PFSK-1 (cell line): ENCODE data around the gene APOBR.

Source experiments
- FOXP2 ChIP-seq: optimal IDR thresholded peaks from 2 replicates; pipeline ENCODE3; 2011; ENCODE audit warnings: borderline replicate concordance, control low read depth, inconsistent platforms; ENCODE audit not compliant: insufficient read depth; ENCODE audit errors: extremely low read length, extremely low read depth
- POLR2AphosphoS5 ChIP-seq: IDR thresholded peaks from 2 replicates; pipeline ENCODE4 v1.6.1; 2012; ENCODE audit warnings: low read depth, mild to moderate bottlenecking, control low read depth, low read length, moderate library complexity
- SIN3A ChIP-seq: IDR thresholded peaks from 2 replicates; pipeline ENCODE4 v1.6.1; 2012; ENCODE audit warnings: mild to moderate bottlenecking, low read length, moderate library complexity, borderline replicate concordance; ENCODE audit not compliant: insufficient read depth
- TAF1 ChIP-seq: IDR thresholded peaks from 2 replicates; pipeline ENCODE4 v1.6.1; 2012; ENCODE audit warnings: low read length, control low read depth, borderline replicate concordance; ENCODE audit not compliant: insufficient read depth
- TF ChIP-seq, protein P1 (sequence below), 2 experiments: IDR thresholded peaks; 2 replicates each; pipeline versions ENCODE4 v1.6.1 to v1.8.0; 2011 to 2012; ENCODE audit warnings: low read depth in 2 of 2, low read length in 2 of 2, control low read depth in 1 of 2, inconsistent platforms in 1 of 2, mild to moderate bottlenecking in 1 of 2, moderate library complexity in 1 of 2; ENCODE audit not compliant: insufficient read depth in 1 of 2

Gene APOBR

DNA sequence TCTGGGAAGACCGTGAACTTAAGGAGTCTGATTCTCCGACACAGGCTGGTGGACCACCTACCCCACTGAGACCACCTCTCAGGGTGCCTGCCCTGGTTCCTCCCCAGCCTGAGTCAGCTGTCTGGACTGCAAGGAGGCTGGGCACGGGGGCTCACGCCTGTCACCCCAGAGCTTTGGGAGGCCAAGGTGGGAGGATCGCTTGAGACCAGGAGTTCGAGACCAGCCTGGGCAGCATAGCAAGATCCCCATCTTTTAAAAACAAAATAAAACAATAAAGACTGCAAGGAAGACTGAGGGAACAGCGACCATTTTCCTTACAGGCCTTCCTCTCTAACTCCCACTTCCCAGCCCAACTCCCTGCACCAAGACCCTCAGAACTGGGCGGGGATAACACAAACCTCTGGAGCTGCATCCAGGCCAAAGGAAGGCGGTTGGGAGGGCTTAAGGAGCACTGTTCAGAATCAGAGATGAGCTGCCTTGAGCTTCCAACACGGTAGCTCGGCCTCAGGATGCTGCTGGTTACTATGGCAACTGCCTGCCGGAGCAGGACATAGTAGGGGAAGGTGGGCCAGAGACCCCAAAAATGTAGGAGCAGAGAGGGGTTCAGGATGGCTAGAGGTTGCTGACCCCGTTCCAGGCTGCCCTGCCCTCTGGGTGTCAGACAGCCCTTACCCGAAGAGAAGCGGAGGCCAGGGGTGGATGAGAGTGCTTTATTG, 4.4 kb downstream of the APOBR start:
- no peak for TF ChIP-seq SIN3A
- TF ChIP-seq POLR2AphosphoS5, result no peak
- TF ChIP-seq FOXP2, result no peak
- TF ChIP-seq TAF1, result no peak
- TF ChIP-seq, protein P1, sequence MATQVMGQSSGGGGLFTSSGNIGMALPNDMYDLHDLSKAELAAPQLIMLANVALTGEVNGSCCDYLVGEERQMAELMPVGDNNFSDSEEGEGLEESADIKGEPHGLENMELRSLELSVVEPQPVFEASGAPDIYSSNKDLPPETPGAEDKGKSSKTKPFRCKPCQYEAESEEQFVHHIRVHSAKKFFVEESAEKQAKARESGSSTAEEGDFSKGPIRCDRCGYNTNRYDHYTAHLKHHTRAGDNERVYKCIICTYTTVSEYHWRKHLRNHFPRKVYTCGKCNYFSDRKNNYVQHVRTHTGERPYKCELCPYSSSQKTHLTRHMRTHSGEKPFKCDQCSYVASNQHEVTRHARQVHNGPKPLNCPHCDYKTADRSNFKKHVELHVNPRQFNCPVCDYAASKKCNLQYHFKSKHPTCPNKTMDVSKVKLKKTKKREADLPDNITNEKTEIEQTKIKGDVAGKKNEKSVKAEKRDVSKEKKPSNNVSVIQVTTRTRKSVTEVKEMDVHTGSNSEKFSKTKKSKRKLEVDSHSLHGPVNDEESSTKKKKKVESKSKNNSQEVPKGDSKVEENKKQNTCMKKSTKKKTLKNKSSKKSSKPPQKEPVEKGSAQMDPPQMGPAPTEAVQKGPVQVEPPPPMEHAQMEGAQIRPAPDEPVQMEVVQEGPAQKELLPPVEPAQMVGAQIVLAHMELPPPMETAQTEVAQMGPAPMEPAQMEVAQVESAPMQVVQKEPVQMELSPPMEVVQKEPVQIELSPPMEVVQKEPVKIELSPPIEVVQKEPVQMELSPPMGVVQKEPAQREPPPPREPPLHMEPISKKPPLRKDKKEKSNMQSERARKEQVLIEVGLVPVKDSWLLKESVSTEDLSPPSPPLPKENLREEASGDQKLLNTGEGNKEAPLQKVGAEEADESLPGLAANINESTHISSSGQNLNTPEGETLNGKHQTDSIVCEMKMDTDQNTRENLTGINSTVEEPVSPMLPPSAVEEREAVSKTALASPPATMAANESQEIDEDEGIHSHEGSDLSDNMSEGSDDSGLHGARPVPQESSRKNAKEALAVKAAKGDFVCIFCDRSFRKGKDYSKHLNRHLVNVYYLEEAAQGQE (IDR thresholded peaks at IDR 0.05; ENCODE audit: insufficient read depth in 1 of 2, low read depth in 2 of 2, low read length in 2 of 2), result no peak

DNA sequence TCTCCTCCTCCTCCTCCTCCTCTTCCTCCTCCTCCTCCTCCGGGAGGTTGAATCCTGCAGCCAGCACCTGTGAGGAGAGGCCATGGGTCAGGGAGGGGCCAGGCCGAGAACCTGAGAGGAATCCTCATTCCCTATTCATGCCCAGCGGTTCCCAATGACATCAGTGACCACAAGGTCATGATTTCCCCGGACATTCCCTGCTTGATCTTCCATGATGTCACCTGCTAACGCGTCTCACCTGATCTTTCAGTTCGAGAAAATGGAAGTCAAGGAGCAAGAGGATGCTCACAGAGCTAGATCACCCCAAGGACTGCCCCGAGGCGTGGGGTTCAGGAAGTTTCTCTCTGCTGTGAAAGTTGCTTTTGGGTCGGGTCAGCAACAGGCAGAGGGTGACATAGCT, 5.4 kb downstream of the APOBR start:
- TF ChIP-seq POLR2AphosphoS5, result no peak
- TF ChIP-seq TAF1, result no peak
- no peak for TF ChIP-seq SIN3A
- TF ChIP-seq, protein P1 (IDR thresholded peaks at IDR 0.05; ENCODE audit: insufficient read depth in 1 of 2, low read depth in 2 of 2, low read length in 2 of 2), result no peak
- no peak for TF ChIP-seq FOXP2

DNA sequence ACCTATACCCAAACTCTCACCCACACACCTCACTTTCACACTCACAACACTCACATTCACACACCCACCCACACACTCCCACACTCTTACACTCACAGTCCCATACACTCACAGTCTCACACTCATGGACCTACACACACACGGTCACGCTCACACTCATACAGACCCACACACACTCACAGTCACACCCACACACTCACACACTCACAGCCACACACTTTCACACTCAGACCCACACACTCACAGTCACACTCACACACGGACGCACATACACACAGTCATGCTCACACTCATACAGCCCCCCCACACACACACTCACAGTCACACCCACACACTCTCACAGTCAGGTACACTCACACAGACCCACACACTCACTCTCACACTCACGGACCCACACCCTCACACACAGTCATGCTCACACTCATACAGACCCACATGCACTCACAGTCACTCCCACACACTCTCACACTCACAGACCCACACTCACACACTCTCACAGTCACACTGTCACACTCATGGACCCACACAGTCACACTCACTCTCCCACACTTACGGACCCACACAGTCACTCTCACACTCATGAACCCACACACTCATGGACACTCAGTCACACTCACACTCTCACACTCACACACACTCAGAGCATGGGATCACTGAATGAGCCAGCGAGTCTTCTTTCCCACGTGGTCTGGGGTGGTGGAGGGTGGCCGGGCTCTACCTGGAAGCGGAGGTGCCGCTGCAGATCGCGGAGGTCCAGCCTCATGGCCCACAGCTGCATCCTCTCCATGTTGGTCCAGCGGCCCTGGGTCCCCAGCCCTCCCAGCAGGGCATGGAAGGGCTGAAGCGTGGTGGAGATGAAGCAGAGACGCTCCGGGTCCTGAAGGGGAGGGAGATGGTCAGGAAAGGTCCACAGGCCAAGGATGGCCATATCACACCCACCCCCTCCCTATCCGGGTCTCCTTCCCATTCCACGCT, 7.1 kb downstream of the APOBR start:
- TF ChIP-seq TAF1, result no peak
- no peak for TF ChIP-seq POLR2AphosphoS5

DNA sequence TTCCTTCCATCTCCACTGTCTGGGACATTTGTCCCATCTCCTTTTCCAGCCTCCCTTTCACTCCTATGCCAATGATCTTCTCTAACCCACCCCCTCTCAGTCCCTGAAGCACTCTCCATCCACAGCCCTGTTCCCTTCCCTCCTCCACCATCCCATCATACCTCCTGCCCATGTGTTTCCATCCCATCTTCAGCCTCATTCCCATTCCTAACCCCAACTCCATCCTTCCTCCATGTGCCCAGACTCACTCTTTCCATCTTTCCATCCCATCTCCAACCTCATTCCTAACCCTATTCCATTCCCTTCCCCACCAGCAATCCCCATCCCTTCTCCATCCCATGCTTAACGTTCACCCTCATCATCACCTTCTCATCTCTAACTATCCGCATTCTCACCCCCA, 7.8 kb downstream of the APOBR start:
- TF ChIP-seq FOXP2 (no peak), SIN3A (no peak), TAF1 (no peak), POLR2AphosphoS5 (no peak)
- TF ChIP-seq, protein P1 (IDR thresholded peaks at IDR 0.05; ENCODE audit: insufficient read depth in 1 of 2, low read depth in 2 of 2, low read length in 2 of 2), result no peak

DNA sequence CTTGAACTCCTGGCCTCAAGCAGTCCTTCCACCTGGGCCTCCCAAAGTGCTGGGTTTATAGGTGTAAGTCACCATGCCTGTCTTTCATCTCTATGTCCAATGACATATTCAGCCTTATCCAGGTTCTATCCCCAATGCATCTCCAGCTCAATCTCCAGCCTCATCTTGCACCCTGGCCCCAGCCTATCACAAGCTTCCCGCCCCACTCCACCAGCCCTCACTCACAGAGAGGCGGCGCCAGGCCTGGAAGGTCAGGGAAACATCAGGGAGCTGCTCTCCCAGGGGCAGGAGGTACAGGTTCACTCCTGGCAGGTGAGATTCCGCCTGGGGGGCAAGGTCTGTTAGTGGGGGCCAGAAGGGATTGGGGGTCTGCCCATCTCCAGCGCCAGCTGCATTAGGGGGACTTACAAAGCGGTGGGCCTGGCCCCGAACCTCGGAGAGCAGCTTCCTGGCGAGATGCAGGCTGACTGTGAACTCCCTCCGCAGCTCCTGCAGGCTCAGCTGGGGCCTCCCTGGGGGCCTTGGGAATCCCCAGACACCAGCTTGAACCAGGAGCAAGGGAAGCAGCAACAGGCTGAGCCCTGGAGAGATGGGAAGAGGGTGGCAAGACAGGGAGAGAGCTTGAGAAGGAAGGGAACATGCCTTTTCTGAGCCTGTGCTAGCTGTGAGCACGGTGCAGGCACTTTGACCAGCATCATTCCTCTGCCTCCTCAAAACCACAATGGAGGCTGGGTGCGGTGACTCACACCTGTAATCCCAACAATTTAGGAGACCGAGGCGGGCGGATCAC, 9.2 kb downstream of the APOBR start:
- TF ChIP-seq SIN3A (no peak), POLR2AphosphoS5 (no peak), FOXP2 (no peak), TAF1 (no peak)
- TF ChIP-seq, protein P1 (IDR thresholded peaks at IDR 0.05; ENCODE audit: insufficient read depth in 1 of 2, low read depth in 2 of 2, low read length in 2 of 2), result no peak
